Transverse colon (tissue), 4 donors: Measurements from ENCODE around the gene SLC2A4. TPM values are rescaled to one million over a fixed set of nuclear protein-coding genes. Genes with fewer than 3 reads are reported as not detected.
A peak's percentile ranks its signal among the peaks of the same experiment; 100 is the strongest.
"Not testable (repeated sequence)": the region's sequence is repeated elsewhere in the genome, so short reads cannot be mapped to it uniquely, and the experiment has no call there.

ENCODE experiments used
- DNase-seq: peaks from one replicate; pipeline ENCODE4 v3.0.0-alpha.2; 2019
- H3K27ac ChIP-seq, 4 donors: fragments of 200-600 bp; sonication (generic); 2 replicates each; pipeline ENCODE4 v1.5.1; 2016 to 2018; ENCODE audit warnings: inconsistent platforms in 4 of 4
- H3K27me3 ChIP-seq: fragments of 200-600 bp; sonication (generic); 2 replicates; pipeline ENCODE4 v1.5.1; 2017; ENCODE audit warnings: inconsistent platforms
- H3K36me3 ChIP-seq, 4 donors: fragments of 200-600 bp; sonication (generic); 2 replicates each; pipeline ENCODE4 v1.5.1; 2017 to 2019; ENCODE audit warnings: inconsistent platforms in 4 of 4
- H3K4me1 ChIP-seq, 4 donors: fragments of 200-600 bp; sonication (generic); 2 replicates each; pipeline ENCODE4 v1.5.1; 2017 to 2020; ENCODE audit warnings: inconsistent platforms in 4 of 4
- H3K4me3 ChIP-seq, 4 donors: fragments of 200-600 bp; sonication (generic); 1 replicate in 1 of 4; 2 replicates in 3 of 4; pipeline versions ENCODE4 v1.5.1 to v1.6.1; 2017 to 2019; ENCODE audit warnings: inconsistent platforms in 4 of 4
- H3K9me3 ChIP-seq, 2 donors: fragments of 200-600 bp; sonication (generic); 2 replicates each; pipeline ENCODE4 v1.5.1; 2017 to 2019; ENCODE audit warnings: inconsistent platforms in 2 of 2
- CTCF ChIP-seq, 5 experiments: fragments of 200-600 bp in 3 of 5; fragments of 450-650 bp in 2 of 5; sonication (generic) in 3 of 5; IDR thresholded peaks; 1 replicate in 2 of 5; 2 replicates in 3 of 5; pipeline ENCODE4 v1.5.1; 2016 to 2017; ENCODE audit warnings: antibody characterized with exemption in 5 of 5, inconsistent platforms in 3 of 5, mild to moderate bottlenecking in 2 of 5, moderate library complexity in 1 of 5
- EP300 ChIP-seq: sonication (generic); formaldehyde crosslinking; IDR thresholded peaks from one replicate; pipeline ENCODE4 v1.6.1; 2017; ENCODE audit warnings: antibody characterized with exemption, low read depth
- POLR2A ChIP-seq: fragments of 450-650 bp; IDR thresholded peaks from one replicate; pipeline ENCODE4 v1.6.1; 2016; ENCODE audit warnings: antibody characterized with exemption, mild to moderate bottlenecking, moderate library complexity
- POLR2AphosphoS5 ChIP-seq, 3 donors: sonication (generic); formaldehyde crosslinking; IDR thresholded peaks; one replicate each; pipeline ENCODE4 v1.6.1; 2016; ENCODE audit warnings: antibody characterized with exemption in 3 of 3
- WGBS, 2 donors: methylation state at CpG; one replicate each; pipeline ENCODE4 v1.1.5; 2018; ENCODE audit warnings: low coverage in 1 of 2; 5-methylcytosine and 5-hydroxymethylcytosine counted together
- in situ Hi-C, 4 donors: fragments of 200-750 bp; cut with MboI; loops; one replicate each; pipeline versions ENCODE4 v1.15.0 to v1.15.1; 2017; ENCODE audit warnings: low sequenced_read_pairs in 3 of 4, low pct_ligation_motif_present in 1 of 4, low pct_unique_long_range_greater_than_20kb in 1 of 4
- intact Hi-C: fragments of 100-400 bp; cut with DNase I; formaldehyde crosslinking; loops from one replicate; pipeline ENCODE4 v1.15.1; 2023; ENCODE audit warnings: low total_unique reads
- total RNA-seq, 4 donors: library from RNA; depleted of rRNA; stranded (reverse); fragments of >200 nt; gene quantifications; one replicate each; pipeline ENCODE4 v1.1.0, GENCODE V29; 2016

SLC2A4 gene
- total RNA-seq, 4 donors from 2014 or later, result 9.7 to 35.5 (median 20.3) TPM

GRCh38 chr17:7329997-7330637, 48.6 kb downstream of the SLC2A4 start:
- in situ Hi-C loops, result loop anchor here in 1 of 4 donors (25.0 kb wide), 1 partner anchor 293 kb away; the partner anchor contains the start of genes SLC16A11 and SLC16A13

GRCh38 chr17:7330638-7331015, 49.1 kb downstream of the SLC2A4 start:
- DNase-seq, result no peak
- in situ Hi-C loops, result loop anchor here in 1 of 4 donors (25.0 kb wide), 1 partner anchor 293 kb away; the partner anchor contains the start of genes SLC16A11 and SLC16A13
- peak overlapping the region; percentile 90 to 95 (median 92) for H3K27ac ChIP-seq
- no peak for TF ChIP-seq POLR2AphosphoS5 (IDR thresholded peaks at IDR 0.05)
- no peak for TF ChIP-seq EP300
- TF ChIP-seq POLR2A, result no peak
- TF ChIP-seq CTCF (IDR thresholded peaks at IDR 0.05), result no peak
- no peaks in the 10 kb centered on the region for H3K9me3 ChIP-seq
- H3K4me1 ChIP-seq, result peaks cover 7 to 21% (median 14%) of the 10 kb centered on the region in 4 donors
- intact Hi-C loops, result no loop called here
- WGBS, 2 donors, result 63% methylated on average over 13 of the region's 13 CpGs; no CpG with 5 or more reads in 1 of the 2 donors
- H3K4me3 ChIP-seq, result peak overlapping the region in 3 of 4 donors; percentile 72 to 89 (median 82)
- no peaks in the 10 kb centered on the region for H3K36me3 ChIP-seq
- H3K27me3 ChIP-seq, result no peaks in the 10 kb centered on the region

More at GRCh38 chr17:7329997-7330637, 48.6 kb downstream of the SLC2A4 start:
- Histone ChIP-seq H3K9me3 (no peaks in the 10 kb centered on the region), H3K27ac (peak overlapping the region; percentile 90 to 95 (median 92)), H3K4me1 (peaks cover 7 to 21% (median 14%) of the 10 kb centered on the region in 4 donors), H3K27me3 (no peaks in the 10 kb centered on the region), H3K4me3 (peak overlapping the region; percentile 50 to 89 (median 77)), H3K36me3 (no peaks in the 10 kb centered on the region)
- intact Hi-C loops, result no loop called here
- 1% methylated on average over 34 of the region's 34 CpGs; no CpG with 5 or more reads in 1 of the 2 donors for WGBS, 2 donors
- TF ChIP-seq EP300 (no peak), CTCF (IDR thresholded peaks at IDR 0.05) (no peak), POLR2A (no peak), POLR2AphosphoS5 (IDR thresholded peaks at IDR 0.05) (no peak)
- peak; percentile 80 for DNase-seq

GRCh38 chr17:7332111-7332510, 50.6 kb downstream of the SLC2A4 start:
- intact Hi-C loops, result no loop called here
- Histone ChIP-seq H3K36me3 (no peaks in the 10 kb centered on the region), H3K4me3 (no peak overlapping the region), H3K4me1 (peaks cover 7 to 21% (median 14%) of the 10 kb centered on the region in 4 donors), H3K27ac (peak overlapping the region in 1 of 4 donors; percentile 17), H3K9me3 (no peaks in the 10 kb centered on the region), H3K27me3 (peaks cover 4% of the 10 kb centered on the region)
- no peak for DNase-seq
- in situ Hi-C loops, result loop anchor here in 1 of 4 donors (25.0 kb wide), 1 partner anchor 295 kb away; the partner anchor contains the start of genes SLC16A11 and SLC16A13
- WGBS, 2 donors, result 0 to 59% methylated on average over 1 to 7 of the region's 7 CpGs
- TF ChIP-seq POLR2A (no peak), POLR2AphosphoS5 (IDR thresholded peaks at IDR 0.05) (no peak), EP300 (no peak), CTCF (IDR thresholded peaks at IDR 0.05) (no peak)

GRCh38 chr17:7332600-7333069, 51.1 kb downstream of the SLC2A4 start:
- H3K27me3 ChIP-seq, DNase-seq, intact Hi-C loops, H3K9me3 ChIP-seq, H3K4me3 ChIP-seq, H3K36me3 ChIP-seq: not testable (repeated sequence)
- in situ Hi-C loops, result loop anchor here in 1 of 4 donors (25.0 kb wide), 1 partner anchor 295 kb away; the partner anchor contains the start of genes SLC16A11 and SLC16A13
- 46 to 61% methylated on average over 5 to 13 of the region's 14 CpGs for WGBS, 2 donors
- peak overlapping the region in 1 of 4 donors; percentile 17 for H3K27ac ChIP-seq
- H3K4me1 ChIP-seq, result peaks cover 7 to 20% (median 14%) of the 10 kb centered on the region in 4 donors
